NAMALWA (cell line): ENCODE results near the gene PLSCR1.
"Not testable (repeated sequence)": the region's sequence is repeated elsewhere in the genome, so short reads cannot be mapped to it uniquely, and the experiment has no call there.

Experiments used
- DNase-seq: peaks from one replicate; pipeline ENCODE4 v3.0.0-alpha.2; 2015; ENCODE audit warnings: low spot score

Gene PLSCR1

GRCh38 chr3:146513386-146514051 lies 30.9 kb downstream of the PLSCR1 start:
- no peak for DNase-seq

- no peak for DNase-seq
Measured at GRCh38 chr3:146511402-146512134, 32.8 kb downstream of the PLSCR1 start.

GRCh38 chr3:146507331-146508120 lies 36.9 kb downstream of the PLSCR1 start:
- DNase-seq: no peak

- no peak for DNase-seq
Measured at GRCh38 chr3:146505516-146505915, 38.9 kb downstream of the PLSCR1 start.

GRCh38 chr3:146504498-146505197 lies 39.8 kb downstream of the PLSCR1 start:
- DNase-seq: no peak

GRCh38 chr3:146503461-146504202 lies 40.8 kb downstream of the PLSCR1 start:
- DNase-seq: no peak

GRCh38 chr3:146502887-146503460 lies 41.4 kb downstream of the PLSCR1 start:
- no peak for DNase-seq

- DNase-seq: no peak
Measured at GRCh38 chr3:146501752-146502151, 42.7 kb downstream of the PLSCR1 start.

GRCh38 chr3:146499701-146500100 lies 44.7 kb downstream of the PLSCR1 start:
- DNase-seq: no peak

GRCh38 chr3:146498002-146498736 lies 46.2 kb downstream of the PLSCR1 start:
- DNase-seq: peak; percentile 6

GRCh38 chr3:146497145-146497843 lies 47.1 kb downstream of the PLSCR1 start:
- DNase-seq: not testable (repeated sequence)

GRCh38 chr3:146496726-146497125 lies 47.7 kb downstream of the PLSCR1 start:
- DNase-seq: no peak

- DNase-seq: no peak
Measured at GRCh38 chr3:146496251-146496650, 48.2 kb downstream of the PLSCR1 start.

- DNase-seq: no peak
Measured at GRCh38 chr3:146493761-146494160, 50.6 kb downstream of the PLSCR1 start.

- DNase-seq: no peak
Measured at GRCh38 chr3:146493221-146493620, 51.2 kb downstream of the PLSCR1 start.

- no peak for DNase-seq
Measured at GRCh38 chr3:146491303-146491702, 53.1 kb downstream of the PLSCR1 start.

GRCh38 chr3:146485297-146485696 lies 59.1 kb downstream of the PLSCR1 start:
- DNase-seq: no peak

- DNase-seq: no peak
Measured at GRCh38 chr3:146476094-146476740, 68.2 kb downstream of the PLSCR1 start.

- DNase-seq: not testable (repeated sequence)
Measured at GRCh38 chr3:146474976-146475375, 69.4 kb downstream of the PLSCR1 start.
